D721Med (cell line): ENCODE data around the gene THOP1.

Experiments
- DNase-seq: peaks from one replicate; pipeline ENCODE4 v3.0.0; 2011; ENCODE audit warnings: low spot score; ENCODE audit not compliant: insufficient read length
- FAIRE-seq: peaks from 2 replicates; lab custom pipeline; 2011; peaks lifted over from hg19 to GRCh38; lab: Jason Lieb, UNC
- TF ChIP-seq, protein P1 (sequence below): IDR thresholded peaks from 2 replicates; pipeline ENCODE4 v1.5.1; 2012; ENCODE audit warnings: mild to moderate bottlenecking, control low read depth; ENCODE audit not compliant: insufficient read depth; ENCODE audit errors: missing control alignments

THOP1 gene

DNA sequence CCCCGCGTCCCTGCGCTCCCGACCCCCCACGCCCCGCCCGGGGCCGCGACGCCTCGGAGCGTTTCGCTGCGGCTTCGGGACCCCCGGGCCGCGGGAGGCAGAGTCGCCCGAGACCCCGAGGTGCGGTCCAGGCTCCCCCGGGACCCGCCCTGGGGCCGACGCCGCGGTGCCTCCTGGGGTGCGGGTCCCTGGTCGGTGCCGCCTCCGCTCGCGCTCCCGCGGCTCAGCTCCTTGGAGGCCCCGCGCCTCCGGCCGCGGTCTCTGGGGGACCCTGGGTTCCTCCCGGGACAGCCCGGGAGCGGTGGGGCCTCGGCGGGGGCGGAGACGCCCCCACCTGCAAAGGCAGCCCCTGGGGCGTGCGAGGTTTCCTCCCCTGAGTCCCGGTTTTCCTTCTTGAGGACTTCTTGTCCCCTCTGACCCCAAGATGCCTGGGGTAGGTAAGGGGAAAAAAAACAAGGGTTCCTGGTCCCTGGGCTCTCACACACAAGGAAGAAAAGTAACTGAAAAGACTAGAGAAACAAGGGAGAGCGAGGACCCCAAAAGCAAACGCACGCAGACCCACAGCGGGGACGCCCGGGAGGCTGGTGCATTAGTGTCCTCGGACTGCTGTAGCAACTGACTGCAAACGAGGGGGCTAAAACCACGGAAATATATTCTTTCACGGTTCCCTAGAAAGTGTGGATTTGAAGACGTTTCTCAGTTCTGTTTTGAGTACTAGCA lies 56.7 kb downstream of the THOP1 start:
- DNase-seq: no peak
- FAIRE-seq: no peak
- TF ChIP-seq, protein P1, sequence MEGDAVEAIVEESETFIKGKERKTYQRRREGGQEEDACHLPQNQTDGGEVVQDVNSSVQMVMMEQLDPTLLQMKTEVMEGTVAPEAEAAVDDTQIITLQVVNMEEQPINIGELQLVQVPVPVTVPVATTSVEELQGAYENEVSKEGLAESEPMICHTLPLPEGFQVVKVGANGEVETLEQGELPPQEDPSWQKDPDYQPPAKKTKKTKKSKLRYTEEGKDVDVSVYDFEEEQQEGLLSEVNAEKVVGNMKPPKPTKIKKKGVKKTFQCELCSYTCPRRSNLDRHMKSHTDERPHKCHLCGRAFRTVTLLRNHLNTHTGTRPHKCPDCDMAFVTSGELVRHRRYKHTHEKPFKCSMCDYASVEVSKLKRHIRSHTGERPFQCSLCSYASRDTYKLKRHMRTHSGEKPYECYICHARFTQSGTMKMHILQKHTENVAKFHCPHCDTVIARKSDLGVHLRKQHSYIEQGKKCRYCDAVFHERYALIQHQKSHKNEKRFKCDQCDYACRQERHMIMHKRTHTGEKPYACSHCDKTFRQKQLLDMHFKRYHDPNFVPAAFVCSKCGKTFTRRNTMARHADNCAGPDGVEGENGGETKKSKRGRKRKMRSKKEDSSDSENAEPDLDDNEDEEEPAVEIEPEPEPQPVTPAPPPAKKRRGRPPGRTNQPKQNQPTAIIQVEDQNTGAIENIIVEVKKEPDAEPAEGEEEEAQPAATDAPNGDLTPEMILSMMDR: no peak

DNA sequence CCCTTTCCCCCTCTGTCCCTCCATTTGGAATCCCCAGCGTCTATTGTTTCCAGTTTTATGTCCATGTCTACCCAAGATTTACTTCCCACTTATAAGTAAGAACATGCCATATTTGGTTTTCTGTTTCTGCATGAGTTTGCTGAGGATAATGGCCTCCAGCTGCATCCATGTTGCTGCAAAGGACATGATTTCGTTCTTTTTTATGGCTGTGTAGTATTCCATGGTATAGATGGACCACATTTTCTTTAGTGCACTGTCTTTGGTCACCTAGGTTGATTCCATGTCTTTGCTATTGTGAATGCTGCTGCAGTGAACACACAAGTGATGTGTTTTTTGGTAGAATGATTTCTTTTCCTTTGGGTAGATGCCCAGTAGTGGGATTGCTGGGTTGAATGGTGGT lies 59.8 kb downstream of the THOP1 start:
- TF ChIP-seq, protein P1: no peak
- no peak for DNase-seq
- no peak for FAIRE-seq

DNA sequence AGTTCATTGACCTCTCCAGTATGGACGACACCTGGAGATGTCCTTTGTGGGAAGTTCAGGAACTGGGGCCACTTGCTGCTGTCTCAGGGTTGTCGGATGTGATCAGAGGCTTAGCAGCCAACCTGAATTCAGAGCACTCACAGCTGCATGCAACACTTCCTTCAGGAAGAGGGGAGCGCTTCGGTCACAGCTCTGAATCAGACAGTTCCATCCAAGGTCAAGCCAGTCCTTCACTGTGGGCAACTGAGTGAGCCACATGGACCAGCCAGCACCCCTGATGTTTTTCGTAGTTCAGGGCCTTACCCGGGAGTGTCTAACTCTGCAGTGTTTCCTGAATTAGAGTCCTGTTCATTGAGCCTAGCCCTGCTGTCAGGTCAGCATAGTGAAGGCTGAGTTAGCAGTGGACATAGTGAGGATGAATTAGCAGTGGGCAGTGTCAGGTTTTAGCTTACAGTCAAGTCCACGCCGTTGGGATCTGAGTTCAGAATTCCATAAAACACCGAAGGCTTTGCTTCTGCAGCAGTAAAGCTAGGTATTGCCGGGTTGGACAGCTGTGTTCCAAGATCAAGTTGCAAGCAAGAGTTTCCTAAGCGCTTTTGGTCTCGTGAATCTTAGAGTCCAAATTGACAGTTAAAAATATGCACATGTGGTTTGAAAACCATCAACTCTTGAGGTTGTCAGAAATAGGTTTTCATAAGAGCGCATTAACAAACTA lies 61.0 kb downstream of the THOP1 start:
- DNase-seq (no peak), FAIRE-seq (no peak)
- TF ChIP-seq, protein P1: no peak

DNA sequence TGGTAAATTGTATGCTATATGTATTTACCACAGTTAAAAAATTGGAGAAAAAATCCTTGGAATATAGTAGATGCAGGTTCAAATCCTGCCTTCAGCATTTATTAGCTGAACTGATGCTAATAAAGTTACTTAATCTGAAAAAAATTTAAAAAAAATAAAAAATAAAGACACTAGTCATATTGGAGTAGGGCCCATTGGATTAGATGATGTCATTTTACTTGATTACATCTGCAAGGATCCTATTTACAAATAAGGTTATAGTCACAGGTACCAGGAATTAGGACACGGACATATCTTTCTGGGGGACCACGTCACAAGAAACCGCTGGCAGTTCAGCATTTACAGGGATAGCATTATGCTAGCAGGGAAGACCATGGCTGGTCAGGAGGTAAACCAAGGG lies 62.2 kb downstream of the THOP1 start:
- DNase-seq (no peak), FAIRE-seq (no peak)
- TF ChIP-seq, protein P1: no peak

DNA sequence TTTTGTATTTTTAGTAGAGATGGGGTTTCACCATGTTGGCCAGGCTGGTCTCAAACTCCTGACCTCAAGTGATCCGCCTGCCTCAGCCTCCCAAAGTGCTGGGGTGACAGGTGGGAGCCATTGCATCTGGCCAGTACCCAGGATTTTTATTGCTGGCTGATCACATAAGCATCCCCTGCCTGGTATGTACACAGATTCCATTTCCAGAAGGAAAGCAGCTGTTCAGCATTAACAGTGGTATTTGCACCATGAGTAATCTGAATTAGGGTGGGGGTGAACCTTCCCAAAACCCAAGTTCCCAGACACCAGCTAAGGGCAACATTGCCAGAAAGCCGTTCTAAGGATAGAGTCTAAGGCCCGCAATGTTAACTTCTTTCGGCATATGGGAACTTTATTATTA lies 63.3 kb downstream of the THOP1 start:
- FAIRE-seq: no peak
- no peak for DNase-seq
- TF ChIP-seq, protein P1: no peak

DNA sequence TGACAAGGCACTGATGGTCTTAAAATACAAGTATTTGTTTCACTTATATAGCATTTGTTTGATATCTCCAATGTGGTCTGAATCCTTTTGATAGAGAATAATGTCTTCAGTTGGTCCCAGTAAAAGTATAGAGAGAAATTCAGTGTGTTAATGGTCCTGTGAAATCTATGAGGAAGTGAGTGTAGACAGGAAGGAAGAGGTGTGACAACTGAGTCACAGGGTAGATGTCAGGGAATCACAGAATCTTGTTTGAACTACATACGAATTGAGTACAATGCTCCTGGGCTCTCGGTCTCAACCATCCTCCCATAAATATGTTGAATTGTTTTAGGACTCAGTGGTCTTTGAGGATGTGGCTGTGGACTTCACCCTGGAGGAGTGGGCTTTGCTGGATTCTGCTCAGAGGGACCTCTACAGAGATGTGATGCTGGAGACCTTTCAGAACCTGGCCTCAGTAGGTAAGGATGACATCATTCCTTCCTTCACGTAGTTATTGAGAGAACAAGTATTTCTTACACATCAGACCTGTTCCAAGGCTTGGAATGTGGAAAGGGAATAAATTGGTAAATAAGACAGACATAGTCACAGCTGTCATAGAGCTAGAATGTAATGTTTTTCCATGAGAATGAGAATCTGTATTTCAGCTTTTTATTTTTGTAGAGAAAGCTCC lies 65.1 kb downstream of the THOP1 start:
- TF ChIP-seq, protein P1: no peak
- FAIRE-seq (no peak), DNase-seq (no peak)
